ENCODE measurements around the gene ENAH. TPM values are rescaled to one million over a fixed set of nuclear protein-coding genes. Genes with fewer than 3 reads are reported as not detected.

ENAH gene
- total and polyA plus RNA-seq, 9 of the 15 experiments (the other 6 are each of a cell fraction or from before 2014, with no cell fraction given), result 0.03 to 1.2 (median 0.15) TPM

DNA sequence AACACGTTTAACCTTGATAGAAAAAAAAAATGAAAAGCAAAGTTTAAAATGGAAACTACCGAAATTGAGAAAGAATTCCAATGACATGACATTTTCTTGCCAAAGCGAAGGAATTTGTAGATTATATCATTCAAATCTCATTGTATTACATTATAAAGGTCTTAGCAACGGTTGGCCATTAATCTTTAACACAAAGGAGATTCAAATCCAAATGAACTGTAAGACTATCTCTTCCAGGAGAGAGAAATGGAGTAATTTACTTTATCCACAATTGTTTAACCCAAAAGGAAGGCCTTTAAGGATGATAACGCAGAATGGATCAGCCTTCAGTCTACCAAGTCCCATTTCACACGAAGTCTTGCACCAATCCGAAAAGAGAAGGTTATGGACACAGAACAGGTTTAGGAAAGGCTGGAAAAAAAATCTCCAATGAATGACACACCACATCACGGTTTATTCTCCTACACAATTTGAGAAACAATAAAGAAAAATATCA lies 1.5 kb downstream of the ENAH start (continued):
- TF ChIP-seq, protein P1, sequence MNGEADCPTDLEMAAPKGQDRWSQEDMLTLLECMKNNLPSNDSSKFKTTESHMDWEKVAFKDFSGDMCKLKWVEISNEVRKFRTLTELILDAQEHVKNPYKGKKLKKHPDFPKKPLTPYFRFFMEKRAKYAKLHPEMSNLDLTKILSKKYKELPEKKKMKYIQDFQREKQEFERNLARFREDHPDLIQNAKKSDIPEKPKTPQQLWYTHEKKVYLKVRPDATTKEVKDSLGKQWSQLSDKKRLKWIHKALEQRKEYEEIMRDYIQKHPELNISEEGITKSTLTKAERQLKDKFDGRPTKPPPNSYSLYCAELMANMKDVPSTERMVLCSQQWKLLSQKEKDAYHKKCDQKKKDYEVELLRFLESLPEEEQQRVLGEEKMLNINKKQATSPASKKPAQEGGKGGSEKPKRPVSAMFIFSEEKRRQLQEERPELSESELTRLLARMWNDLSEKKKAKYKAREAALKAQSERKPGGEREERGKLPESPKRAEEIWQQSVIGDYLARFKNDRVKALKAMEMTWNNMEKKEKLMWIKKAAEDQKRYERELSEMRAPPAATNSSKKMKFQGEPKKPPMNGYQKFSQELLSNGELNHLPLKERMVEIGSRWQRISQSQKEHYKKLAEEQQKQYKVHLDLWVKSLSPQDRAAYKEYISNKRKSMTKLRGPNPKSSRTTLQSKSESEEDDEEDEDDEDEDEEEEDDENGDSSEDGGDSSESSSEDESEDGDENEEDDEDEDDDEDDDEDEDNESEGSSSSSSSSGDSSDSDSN (IDR thresholded peaks at IDR 0.05; ENCODE audit: borderline replicate concordance in 1 of 2, low read depth in 2 of 2, low read length in 2 of 2), result no peak
- no peak for TF ChIP-seq SMAD2 (IDR thresholded peaks at IDR 0.05; ENCODE audit: low read depth, low read length)

DNA sequence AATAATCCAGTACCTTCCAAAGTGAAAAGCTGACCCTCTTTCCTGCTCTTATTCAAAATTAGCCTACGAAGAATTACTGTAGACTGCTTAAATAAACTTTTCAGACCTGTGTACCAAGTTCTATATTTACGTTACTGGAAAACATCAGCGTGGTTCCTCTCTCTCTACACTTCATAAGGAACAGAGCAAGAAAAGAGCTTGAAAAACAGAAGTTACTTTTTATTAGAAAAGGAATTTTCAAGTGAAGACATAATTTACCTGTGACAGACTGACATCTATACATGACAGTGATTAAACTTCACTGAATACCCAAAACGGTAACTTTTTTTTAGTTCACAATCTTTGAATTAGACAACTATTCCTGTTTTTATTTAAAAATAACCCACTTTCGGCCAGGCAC lies 2.7 kb downstream of the ENAH start:
- no peak for FAIRE-seq
- ChIA-PET CTCF (ENCODE audit: low intra/inter-chr PET ratio) (interaction anchor here (0.6 to 0.8 kb wide), 2 partner anchors 121 to 122 kb away, joined by 3 read pairs; no protein-coding TSS in a partner anchor), POLR2A (no interaction called here)
- Histone ChIP-seq H3K79me2 (ENCODE audit: control insufficient read depth, insufficient read depth, low read length) (no peaks in the 10 kb centered on the region), H3K4me1 (replicated peaks in 1 of 2; ENCODE audit: control insufficient read depth in 2 of 2, insufficient read depth in 2 of 2, low read length in 2 of 2) (peaks cover 0 to 16% of the 10 kb centered on the region in 2 experiments; a peak in 2 of 5 replicates), H4K20me1 (replicated peaks; ENCODE audit: control insufficient read depth, insufficient read depth, low read length) (no peaks in the 10 kb centered on the region), H3K36me3 (ENCODE audit: control insufficient read depth, insufficient read depth, low read length) (no peaks in the 10 kb centered on the region), H2AFZ (ENCODE audit: low read depth, low read length) (no peak overlapping the region), H3K9me3 (replicated peaks; ENCODE audit: control insufficient read depth, insufficient read depth, low read depth, low read length) (no peaks in the 10 kb centered on the region), H3K4me3 (no peak overlapping the region), H3K9me1 (ENCODE audit: control insufficient read depth, insufficient read depth, low read length) (no peaks in the 10 kb centered on the region), H3K4me2 (ENCODE audit: insufficient read depth, low read length) (no peak overlapping the region), H3K9ac (ENCODE audit: insufficient read depth in 1 of 2, low read depth in 2 of 2, low read length in 2 of 2) (no peak overlapping the region), H3K27ac (ENCODE audit: extremely low read depth, low read depth, low read length) (no peak overlapping the region), H3K27me3 (ENCODE audit: control insufficient read depth in 2 of 2, insufficient read depth in 2 of 2, low read length in 2 of 2) (peaks cover 29 to 33% of the 10 kb centered on the region in 2 experiments)
- WGBS (ENCODE audit: insufficient coverage, low coverage, missing lambda C conversion rate), result 2% methylated on average over 5 of the region's 5 CpGs
- no peak for ATAC-seq
- no peak for DNase-seq (ENCODE audit: extremely low read depth in 1 of 4, low spot score in 3 of 4)
- intact Hi-C loops (cut with micrococcal nuclease), result loop anchor here (10.0 kb wide), 2 partner anchors 195 to 325 kb away; no protein-coding TSS in a partner anchor
- no TSS peak for BruUV-seq (replicated peaks)
- in situ Hi-C loops (cut with MboI), result no loop called here
- TF ChIP-seq IFI16 (CRISPR knock-in tag; IDR thresholded peaks at IDR 0.05) (no peak), DIDO1 (tag; IDR thresholded peaks at IDR 0.05; ENCODE audit: low read depth) (no peak), YBX1 (IDR thresholded peaks at IDR 0.05) (no peak), PCBP1 (IDR thresholded peaks at IDR 0.05; ENCODE audit: low read depth, low read length, poor library complexity, severe bottlenecking) (no peak), POLR2AphosphoS2 (IDR thresholded peaks at IDR 0.05; ENCODE audit: low read length) (no peak), NFIC (IDR thresholded peaks at IDR 0.05) (no peak), RNF2 (IDR thresholded peaks at IDR 0.05) (no peak)
- TF ChIP-seq, protein P2, sequence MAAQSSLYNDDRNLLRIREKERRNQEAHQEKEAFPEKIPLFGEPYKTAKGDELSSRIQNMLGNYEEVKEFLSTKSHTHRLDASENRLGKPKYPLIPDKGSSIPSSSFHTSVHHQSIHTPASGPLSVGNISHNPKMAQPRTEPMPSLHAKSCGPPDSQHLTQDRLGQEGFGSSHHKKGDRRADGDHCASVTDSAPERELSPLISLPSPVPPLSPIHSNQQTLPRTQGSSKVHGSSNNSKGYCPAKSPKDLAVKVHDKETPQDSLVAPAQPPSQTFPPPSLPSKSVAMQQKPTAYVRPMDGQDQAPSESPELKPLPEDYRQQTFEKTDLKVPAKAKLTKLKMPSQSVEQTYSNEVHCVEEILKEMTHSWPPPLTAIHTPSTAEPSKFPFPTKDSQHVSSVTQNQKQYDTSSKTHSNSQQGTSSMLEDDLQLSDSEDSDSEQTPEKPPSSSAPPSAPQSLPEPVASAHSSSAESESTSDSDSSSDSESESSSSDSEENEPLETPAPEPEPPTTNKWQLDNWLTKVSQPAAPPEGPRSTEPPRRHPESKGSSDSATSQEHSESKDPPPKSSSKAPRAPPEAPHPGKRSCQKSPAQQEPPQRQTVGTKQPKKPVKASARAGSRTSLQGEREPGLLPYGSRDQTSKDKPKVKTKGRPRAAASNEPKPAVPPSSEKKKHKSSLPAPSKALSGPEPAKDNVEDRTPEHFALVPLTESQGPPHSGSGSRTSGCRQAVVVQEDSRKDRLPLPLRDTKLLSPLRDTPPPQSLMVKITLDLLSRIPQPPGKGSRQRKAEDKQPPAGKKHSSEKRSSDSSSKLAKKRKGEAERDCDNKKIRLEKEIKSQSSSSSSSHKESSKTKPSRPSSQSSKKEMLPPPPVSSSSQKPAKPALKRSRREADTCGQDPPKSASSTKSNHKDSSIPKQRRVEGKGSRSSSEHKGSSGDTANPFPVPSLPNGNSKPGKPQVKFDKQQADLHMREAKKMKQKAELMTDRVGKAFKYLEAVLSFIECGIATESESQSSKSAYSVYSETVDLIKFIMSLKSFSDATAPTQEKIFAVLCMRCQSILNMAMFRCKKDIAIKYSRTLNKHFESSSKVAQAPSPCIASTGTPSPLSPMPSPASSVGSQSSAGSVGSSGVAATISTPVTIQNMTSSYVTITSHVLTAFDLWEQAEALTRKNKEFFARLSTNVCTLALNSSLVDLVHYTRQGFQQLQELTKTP (IDR thresholded peaks at IDR 0.05; ENCODE audit: low read depth in 1 of 2, partially characterized antibody in 2 of 2), result no peak
- TF ChIP-seq, protein P3, sequence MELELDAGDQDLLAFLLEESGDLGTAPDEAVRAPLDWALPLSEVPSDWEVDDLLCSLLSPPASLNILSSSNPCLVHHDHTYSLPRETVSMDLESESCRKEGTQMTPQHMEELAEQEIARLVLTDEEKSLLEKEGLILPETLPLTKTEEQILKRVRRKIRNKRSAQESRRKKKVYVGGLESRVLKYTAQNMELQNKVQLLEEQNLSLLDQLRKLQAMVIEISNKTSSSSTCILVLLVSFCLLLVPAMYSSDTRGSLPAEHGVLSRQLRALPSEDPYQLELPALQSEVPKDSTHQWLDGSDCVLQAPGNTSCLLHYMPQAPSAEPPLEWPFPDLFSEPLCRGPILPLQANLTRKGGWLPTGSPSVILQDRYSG (tag; conservative IDR thresholded peaks at IDR 0.05; ENCODE audit: low read depth), result no peak
- TF ChIP-seq, protein P4, sequence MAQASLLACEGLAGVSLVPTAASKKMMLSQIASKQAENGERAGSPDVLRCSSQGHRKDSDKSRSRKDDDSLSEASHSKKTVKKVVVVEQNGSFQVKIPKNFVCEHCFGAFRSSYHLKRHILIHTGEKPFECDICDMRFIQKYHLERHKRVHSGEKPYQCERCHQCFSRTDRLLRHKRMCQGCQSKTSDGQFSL (CRISPR knock-in tag; IDR thresholded peaks at IDR 0.05), result no peak
- TF ChIP-seq, protein P4 (tag; IDR thresholded peaks at IDR 0.05), result no peak
